H1 (cell line): ENCODE data around the gene C5. TPM values are rescaled to one million over a fixed set of nuclear protein-coding genes. Genes with fewer than 3 reads are reported as not detected.

Source experiments
- ATF2 ChIP-seq: IDR thresholded peaks from 2 replicates; pipeline ENCODE4 v1.6.1; 2012; ENCODE audit warnings: low read length, inconsistent platforms
- CEBPB ChIP-seq: IDR thresholded peaks from 2 replicates; pipeline ENCODE4 v1.6.1; 2012; ENCODE audit warnings: low read depth, low read length
- CREB1 ChIP-seq: IDR thresholded peaks from 2 replicates; pipeline ENCODE4 v1.6.1; 2012; ENCODE audit warnings: inconsistent platforms
- CTBP2 ChIP-seq: IDR thresholded peaks from 2 replicates; pipeline ENCODE4 v1.7.0; 2011; ENCODE audit warnings: borderline replicate concordance, mild to moderate bottlenecking, moderate library complexity, mixed read lengths, low read length; ENCODE audit not compliant: insufficient read depth, insufficient read length
- FOSL1 ChIP-seq: IDR thresholded peaks from 2 replicates; pipeline ENCODE4 v1.6.1; 2011; ENCODE audit warnings: mild to moderate bottlenecking, low read depth, low read length, moderate library complexity; ENCODE audit not compliant: insufficient read depth
- JUN ChIP-seq: IDR thresholded peaks from 2 replicates; pipeline ENCODE4 v1.6.1; 2011; ENCODE audit warnings: low read depth, mild to moderate bottlenecking, improper control_type of control experiment, low read length
- KDM4A ChIP-seq: IDR thresholded peaks from one replicate; pipeline ENCODE4 v1.7.1; 2012; ENCODE audit warnings: low read depth, mild to moderate bottlenecking, moderate library complexity, low read length, inconsistent platforms; ENCODE audit not compliant: severe bottlenecking
- POLR2AphosphoS5 ChIP-seq: IDR thresholded peaks from 2 replicates; pipeline ENCODE4 v1.6.1; 2011; ENCODE audit warnings: low read depth, low read length
- SIRT6 ChIP-seq: IDR thresholded peaks from one replicate; pipeline ENCODE4 v1.7.1; 2012; ENCODE audit warnings: low read length, inconsistent platforms
- TAF1 ChIP-seq: IDR thresholded peaks from 2 replicates; pipeline ENCODE4 v1.6.1; 2011; ENCODE audit warnings: mild to moderate bottlenecking, low read depth, low read length
- TAF7 ChIP-seq: optimal IDR thresholded peaks from 2 replicates; pipeline ENCODE3; 2011; ENCODE audit warnings: low read depth, mild to moderate bottlenecking, inconsistent platforms, low read length, moderate library complexity, borderline replicate concordance
- TBP ChIP-seq: IDR thresholded peaks from 2 replicates; pipeline ENCODE4 v1.6.1; 2011; ENCODE audit warnings: low read depth, low read length, improper control_type of control experiment
- polyA plus RNA-seq, 7 experiments: library from polyadenylated mRNA; depleted of rRNA in 3 of 7; stranded (reverse) in 5 of 7; unstranded in 2 of 7; fragments of >200 nt in 5 of 7; fragments of 200-250 nt in 2 of 7; gene quantifications; 1 replicate in 5 of 7; 2 replicates in 1 of 7; 4 replicates in 1 of 7; pipeline versions ENCODE4 v1.2.1 to v1.2.3, GENCODE V29; 2011 to 2013; ENCODE audit warnings: missing spikeins in 2 of 7, mixed read lengths in 2 of 7
- total RNA-seq: library from RNA; stranded (reverse); fragmentation: NEBNext Ultra II Directional; extraction: Animal tissue kit (Norgen Biotek cat#: 25700); gene quantifications from 2 replicates; pipeline ENCODE4 v1.2.1, GENCODE V29; 2021
- TF ChIP-seq, protein P1 (sequence below): IDR thresholded peaks from 2 replicates; pipeline ENCODE4 v1.6.1; 2012; ENCODE audit warnings: inconsistent platforms

The C5 gene
- total and polyA plus RNA-seq, 2 of the 8 experiments (the other 6 are each of a cell fraction or from before 2014, with no cell fraction given) = 0.24 to 0.35 TPM

- TF ChIP-seq ATF2 (no peak), FOSL1 (no peak), CTBP2 (peak; percentile 31), POLR2AphosphoS5 (peak; percentile 73), TAF7 (peak; percentile 83), JUN (no peak), TBP (peak; percentile 69), TAF1 (peak; percentile 76), KDM4A (peak; percentile 97), SIRT6 (no peak), CEBPB (0 out of 2 replicates have a peak, but pooled peaks have one; percentile 0), CREB1 (0 out of 2 replicates have a peak, but pooled peaks have one; percentile 37)
- TF ChIP-seq, protein P1, sequence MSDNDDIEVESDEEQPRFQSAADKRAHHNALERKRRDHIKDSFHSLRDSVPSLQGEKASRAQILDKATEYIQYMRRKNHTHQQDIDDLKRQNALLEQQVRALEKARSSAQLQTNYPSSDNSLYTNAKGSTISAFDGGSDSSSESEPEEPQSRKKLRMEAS = peak; percentile 99
Observed at GRCh38 chr9:121074370-121075250, 24.5 kb upstream of the C5 start, which contains the start of gene CNTRL (continued).
